ENCODE measurements around the gene TSC1. TPM values are rescaled to one million over a fixed set of nuclear protein-coding genes. Genes with fewer than 3 reads are reported as not detected.

TSC1 gene
- 26.5 and 34.1 TPM in 2 replicates for total RNA-seq

DNA sequence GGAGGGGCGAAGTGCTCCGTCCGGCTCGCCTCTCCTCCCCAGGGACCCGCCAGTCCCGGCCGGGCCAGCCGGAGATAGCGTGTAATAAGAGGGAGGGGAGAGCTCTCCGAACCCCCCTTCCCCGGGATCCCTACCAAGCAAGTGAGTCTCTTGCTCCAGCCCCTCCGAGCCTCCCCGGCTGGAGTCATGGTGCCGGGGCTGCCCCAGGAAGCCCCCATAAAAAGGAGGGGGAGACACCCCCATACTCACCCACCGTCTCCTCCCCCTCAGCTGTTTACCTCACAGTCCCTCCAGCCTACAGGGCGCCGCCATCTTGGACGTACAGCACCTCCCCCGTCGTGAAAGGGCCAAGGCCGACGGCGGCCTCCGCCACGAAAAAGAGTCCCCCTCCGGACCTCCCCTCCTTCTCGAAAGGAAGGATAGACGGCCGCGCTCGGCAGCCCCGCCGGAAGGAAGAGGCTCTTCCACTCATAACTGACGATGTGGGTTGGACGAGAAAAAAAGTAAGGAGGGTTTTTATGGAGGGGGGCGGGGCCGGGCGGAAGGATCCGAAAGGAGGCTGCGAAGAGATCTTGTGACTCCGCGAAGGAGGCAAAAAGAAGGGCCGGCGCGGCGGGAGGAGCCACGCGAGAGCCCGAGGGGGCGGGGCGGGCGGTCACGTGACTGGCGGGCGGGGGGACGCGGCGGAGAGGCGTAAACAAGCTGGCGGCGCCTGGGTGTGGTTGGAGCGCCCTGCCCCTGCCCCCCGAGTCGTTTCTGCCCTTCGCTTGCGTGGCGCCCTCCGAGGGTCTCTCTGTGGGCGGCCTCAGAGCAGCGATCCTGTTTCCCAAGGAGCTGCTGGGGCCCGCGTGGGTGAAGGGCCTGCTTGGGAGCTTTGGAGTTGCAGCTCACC, at the start of gene TSC1:
Gene TSC1 (minus strand): TSS at position 323 of the 892 bp plus-strand sequence. CDS start 15,744 bp downstream, outside the sequence.

DNA sequence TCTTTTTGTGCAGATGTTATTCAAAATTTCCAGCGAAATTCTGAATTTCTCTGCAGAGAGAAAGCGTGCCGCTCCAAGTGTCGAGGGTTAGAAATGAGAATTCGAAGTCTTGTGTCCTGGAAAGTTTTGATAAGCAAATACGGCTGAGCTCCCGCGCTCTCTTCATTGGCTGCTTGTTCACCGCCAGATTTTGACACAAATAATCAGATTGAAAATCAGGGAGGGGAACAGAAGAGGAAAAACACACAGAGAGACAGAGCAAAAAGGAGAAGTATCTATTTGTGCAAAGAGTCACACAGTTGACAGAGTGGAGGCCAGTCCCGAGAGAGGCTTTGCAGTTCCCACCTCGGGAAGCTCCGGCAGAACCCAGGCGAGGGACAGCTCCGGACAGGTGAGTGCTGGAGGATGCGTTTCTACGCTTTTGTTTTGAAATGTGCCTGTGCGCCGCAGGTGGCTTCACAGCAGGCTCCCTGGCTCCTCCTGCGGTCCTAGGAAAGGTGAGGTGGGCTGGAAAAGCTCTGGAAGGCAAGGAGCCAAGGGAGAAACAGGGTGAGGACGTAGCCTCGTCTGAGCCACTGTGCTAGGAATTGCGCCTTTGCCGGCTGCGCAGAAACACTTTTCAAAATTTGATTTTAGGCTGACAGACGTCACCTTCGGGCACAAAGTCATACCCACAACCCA, 34.2 kb upstream of the TSC1 start, which contains the start of gene GFI1B:
Gene GFI1B (plus strand): TSS at position 244 of the 681 bp plus-strand sequence. CDS start 7,985 bp downstream, outside the sequence.

DNA sequence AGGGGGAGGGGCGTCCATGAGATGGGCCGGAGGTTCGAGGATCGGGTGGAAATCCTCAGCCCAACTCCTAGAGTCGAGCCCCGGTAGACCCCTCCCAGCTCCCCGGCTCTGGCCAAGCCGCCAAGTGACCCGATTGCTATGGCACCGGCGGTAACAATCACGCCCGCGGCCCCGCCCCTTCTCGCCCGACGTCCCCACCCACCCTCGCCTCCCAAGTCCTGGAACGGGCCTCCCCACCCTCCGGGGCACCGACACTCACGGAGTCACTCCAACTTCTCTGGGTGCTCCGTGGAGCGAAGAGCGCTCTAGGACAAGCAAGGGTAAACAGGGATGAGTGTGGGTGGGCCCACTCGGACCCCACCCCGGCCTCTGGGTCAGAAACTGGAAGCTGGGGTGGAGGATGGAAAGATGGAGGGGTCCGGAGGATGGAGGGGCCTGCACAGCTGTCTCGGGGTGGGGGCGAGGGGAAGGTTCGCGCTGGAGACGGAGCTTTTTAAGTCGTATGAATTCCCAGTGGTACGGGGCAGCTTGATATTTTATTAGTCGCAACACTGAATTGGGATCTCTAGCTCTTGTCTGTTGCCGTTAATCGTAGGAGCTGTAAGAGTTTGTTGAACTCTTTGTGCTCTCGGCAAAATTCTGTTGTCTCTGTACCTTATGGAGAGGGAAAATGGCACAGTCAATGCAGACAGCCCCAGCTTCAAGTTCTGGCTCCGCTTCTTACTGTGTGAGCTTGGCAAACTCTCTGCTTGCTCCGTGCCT, 65.5 kb downstream of the TSC1 start, which contains the start of gene SPACA9:
Gene SPACA9 (plus strand): TSS at position 204 of the 762 bp plus-strand sequence. CDS start 5,050 bp downstream, outside the sequence.

DNA sequence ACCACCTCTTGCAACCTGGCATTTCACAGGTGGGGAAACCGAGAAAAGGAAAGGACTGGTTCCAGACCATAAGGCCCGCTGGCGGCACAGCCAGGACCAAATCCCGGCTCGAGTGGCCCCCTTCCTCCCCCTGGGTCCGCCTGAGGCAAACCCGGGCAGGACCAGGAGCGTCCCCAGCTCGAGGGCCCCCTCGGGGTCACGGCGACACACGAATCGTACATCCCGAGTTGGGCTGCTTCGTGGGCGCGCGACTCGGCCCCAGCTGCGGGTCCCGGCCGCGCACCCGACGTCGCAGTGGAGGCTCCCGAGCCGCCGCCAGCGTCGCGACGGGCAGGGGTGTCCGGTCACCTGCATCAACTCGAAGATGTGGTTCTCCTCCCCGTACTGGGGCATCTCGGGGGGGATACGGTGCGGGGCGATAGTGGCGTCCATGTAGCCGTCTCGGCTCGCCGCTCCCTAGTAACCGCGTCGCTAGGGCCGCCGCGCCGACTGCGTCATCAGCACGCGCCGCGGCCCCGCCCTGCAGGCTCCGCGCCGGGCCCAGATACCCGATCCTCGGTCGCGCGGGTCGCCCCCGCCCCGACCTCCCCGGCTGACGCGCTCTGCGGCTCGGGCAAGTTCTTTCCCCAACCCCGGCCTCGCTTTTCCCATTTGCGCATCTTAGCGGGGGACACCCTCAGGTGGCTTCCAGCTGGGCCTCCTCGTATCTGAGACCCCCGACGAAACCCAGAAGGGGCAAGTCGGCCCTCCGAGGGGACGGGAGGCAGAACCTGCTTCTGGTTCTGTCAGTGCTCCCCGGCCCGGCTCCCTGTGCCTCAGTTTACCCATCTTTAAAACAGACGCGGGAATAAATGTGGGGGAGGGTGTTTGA, 66.4 kb downstream of the TSC1 start, which contains the start of gene AK8:
Gene AK8 (minus strand): TSS at position 461 of the 871 bp plus-strand sequence. CDS start 29 bp downstream, at position 432.

Other genes starting within 250 kb of the TSC1 start
- gene AK8, start 66.3 kb downstream of the TSC1 start, total RNA-seq, result under 0.01 and 0.19 TPM in 2 replicates
- gene SPACA9, start 65.7 kb downstream of the TSC1 start, total RNA-seq, result 2.8 and 3.5 TPM in 2 replicates
- gene GFI1B, start 34.1 kb upstream of the TSC1 start, total RNA-seq, result not detected in 2 replicates
- 31.3 and 38.2 TPM in 2 replicates for gene GTF3C5, start 86.4 kb upstream of the TSC1 start, total RNA-seq
- gene CEL, start 117.4 kb upstream of the TSC1 start, total RNA-seq, result under 0.01 and 0.28 TPM in 2 replicates
- gene RALGDS, start 176.6 kb upstream of the TSC1 start, total RNA-seq, result 23.4 and 38.5 TPM in 2 replicates
- 3.3 and 4.5 TPM in 2 replicates for gene GBGT1, start 219.3 kb upstream of the TSC1 start, total RNA-seq

Measured in regular cardiac myocyte (primary cell).